GM10847 (cell line): ENCODE results near the gene CNTNAP2.

Experiments used
- POLR2A ChIP-seq: IDR thresholded peaks from 2 replicates; pipeline ENCODE4 v1.6.1; 2011; ENCODE audit not compliant: insufficient read length; ENCODE audit errors: extremely low read depth

The CNTNAP2 gene

GRCh38 chr7:147593271-147594057 is 1476.9 kb downstream of the CNTNAP2 start:
- no peak for TF ChIP-seq POLR2A

GRCh38 chr7:147595042-147595441 is 1478.4 kb downstream of the CNTNAP2 start:
- TF ChIP-seq POLR2A, result no peak

- no peak for TF ChIP-seq POLR2A
Measured at GRCh38 chr7:147605323-147605722, 1488.7 kb downstream of the CNTNAP2 start.

DNA sequence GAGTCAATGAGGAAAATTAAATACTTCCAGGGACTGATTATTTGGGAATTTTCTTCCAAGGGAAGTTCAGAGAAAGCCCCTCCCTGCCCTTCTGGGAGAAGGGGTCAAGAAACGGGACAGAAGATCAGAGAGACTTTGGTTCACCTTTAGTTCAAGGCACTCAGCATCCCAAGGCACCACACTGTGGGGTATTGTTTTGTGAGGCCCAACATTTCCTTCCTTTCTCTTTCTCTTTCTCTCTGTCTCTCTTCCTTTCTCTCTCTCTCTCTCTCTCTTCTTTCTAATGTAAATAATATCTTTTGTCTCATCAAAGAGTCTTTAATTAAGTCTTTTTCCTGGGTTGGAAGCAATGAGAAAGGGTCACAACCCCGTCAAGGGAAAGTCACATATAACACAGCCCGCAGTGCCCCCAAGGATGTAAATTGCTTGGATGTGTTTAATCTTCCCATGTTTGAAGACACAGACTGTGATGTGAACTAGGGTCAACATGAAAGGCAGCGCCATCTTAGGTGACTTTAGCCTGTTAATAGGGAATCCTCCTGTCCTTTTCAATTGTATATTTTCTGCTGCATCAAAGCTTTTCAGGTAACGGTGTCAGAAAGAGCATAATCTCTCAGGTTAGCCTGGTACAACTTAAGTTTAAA is 1490.7 kb downstream of the CNTNAP2 start:
- TF ChIP-seq POLR2A, result no peak

DNA sequence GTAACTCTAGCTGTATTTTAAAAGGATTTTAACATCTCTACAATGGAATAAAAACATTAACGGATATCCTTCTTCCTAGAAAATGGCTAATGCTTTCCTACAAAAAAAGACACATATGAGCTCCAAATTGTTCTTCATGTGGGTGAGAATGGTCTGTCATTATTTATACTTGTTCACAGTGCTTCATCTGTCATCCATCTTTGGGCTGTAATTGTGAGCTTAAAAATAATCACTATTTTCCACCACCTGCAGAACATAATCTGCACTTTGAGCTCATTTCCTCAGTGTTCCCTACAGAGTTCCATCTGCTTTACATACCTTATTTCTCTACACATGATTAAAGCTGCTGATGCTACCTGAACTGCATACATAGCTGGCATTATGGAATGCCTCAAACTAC is 1494.8 kb downstream of the CNTNAP2 start:
- no peak for TF ChIP-seq POLR2A

GRCh38 chr7:147635288-147635687 is 1518.7 kb downstream of the CNTNAP2 start:
- TF ChIP-seq POLR2A, result no peak

GRCh38 chr7:147636553-147636952 is 1520.0 kb downstream of the CNTNAP2 start:
- no peak for TF ChIP-seq POLR2A

GRCh38 chr7:147638566-147638965 is 1522.0 kb downstream of the CNTNAP2 start:
- TF ChIP-seq POLR2A, result no peak

GRCh38 chr7:147639037-147639436 is 1522.4 kb downstream of the CNTNAP2 start:
- TF ChIP-seq POLR2A, result no peak

GRCh38 chr7:147639751-147640150 is 1523.2 kb downstream of the CNTNAP2 start:
- no peak for TF ChIP-seq POLR2A

GRCh38 chr7:147640821-147641220 is 1524.2 kb downstream of the CNTNAP2 start:
- no peak for TF ChIP-seq POLR2A

- TF ChIP-seq POLR2A, result no peak
Measured at GRCh38 chr7:147646568-147646967, 1530.0 kb downstream of the CNTNAP2 start.

- no peak for TF ChIP-seq POLR2A
Measured at GRCh38 chr7:147650991-147651390, 1534.4 kb downstream of the CNTNAP2 start.

DNA sequence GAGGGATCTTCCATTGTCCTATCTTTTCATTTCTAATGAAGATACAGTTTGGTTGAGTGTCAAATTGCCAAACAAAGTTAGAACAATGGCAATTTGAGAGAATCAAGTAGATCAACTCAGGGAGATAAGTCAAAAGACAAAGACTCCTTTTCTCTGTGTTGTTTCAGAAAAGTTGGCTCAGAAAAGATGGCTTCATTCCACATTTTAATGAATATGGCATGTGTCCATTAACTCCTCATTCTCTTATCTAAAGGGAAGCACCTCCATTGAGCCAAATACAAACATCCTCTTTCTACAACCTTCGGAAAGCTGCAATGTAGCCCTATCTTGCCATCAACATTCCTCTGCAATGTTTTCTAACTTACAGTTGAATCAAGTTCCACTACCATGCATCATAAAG is 1535.0 kb downstream of the CNTNAP2 start:
- TF ChIP-seq POLR2A, result no peak

- no peak for TF ChIP-seq POLR2A
Measured at GRCh38 chr7:147653456-147653855, 1536.9 kb downstream of the CNTNAP2 start.

DNA sequence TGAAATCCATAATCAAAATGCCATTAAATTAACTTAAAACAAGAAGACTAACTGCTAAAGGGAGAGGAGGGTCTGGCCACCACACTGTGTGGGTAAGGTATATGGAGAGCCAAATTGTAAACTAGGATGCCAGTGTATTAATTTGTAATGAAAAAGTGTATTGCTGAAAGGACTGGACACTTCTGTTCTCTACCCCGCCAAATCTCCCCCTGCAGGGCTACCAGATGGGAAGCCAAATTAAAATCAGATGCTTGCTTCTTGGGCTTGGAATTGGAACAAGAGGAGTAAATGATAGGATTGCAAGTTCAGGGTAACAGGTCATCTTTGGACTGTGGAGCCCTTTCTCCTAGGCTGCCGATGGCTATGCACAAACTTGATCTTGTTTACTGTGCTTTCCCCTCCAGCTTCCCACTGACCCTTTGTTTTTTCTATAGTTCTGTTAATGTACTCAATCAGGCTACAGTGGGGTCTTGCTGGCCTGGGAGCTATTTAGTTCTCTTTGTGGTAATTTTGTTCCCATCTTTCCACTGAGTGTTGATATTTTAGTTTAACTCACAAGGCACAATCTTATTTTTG is 1541.9 kb downstream of the CNTNAP2 start:
- TF ChIP-seq POLR2A, result no peak

GRCh38 chr7:147659036-147659995 is 1542.7 kb downstream of the CNTNAP2 start:
- TF ChIP-seq POLR2A, result no peak
